GM23338 (cell line): ENCODE data around the gene ODR4. TPM values are rescaled to one million over a fixed set of nuclear protein-coding genes. Genes with fewer than 3 reads are reported as not detected.

Source experiments
- ATAC-seq: fragments of 200-7000 bp; cut with Tn5 transposase; 3 replicates; pipeline ENCODE4 v1.9.1; 2020
- DNase-seq: peaks from one replicate; pipeline ENCODE4 v3.0.0-alpha.2; 2015; ENCODE audit warnings: low spot score
- H2AFZ ChIP-seq: fragments of 200-600 bp; sonication (generic); 2 replicates; pipeline ENCODE4 v1.8.0; 2016; ENCODE audit warnings: antibody characterized with exemption, mild to moderate bottlenecking, moderate library complexity
- H3F3A ChIP-seq: fragments of 200-600 bp; sonication (generic); replicated peaks from 2 replicates; pipeline ENCODE4 v1.8.0; 2017; ENCODE audit warnings: antibody characterized with exemption, mixed run types, low read depth
- H3K27ac ChIP-seq: fragments of 200-600 bp; sonication (generic); 2 replicates; pipeline ENCODE4 v1.6.1; 2016; ENCODE audit warnings: low read depth
- H3K27me3 ChIP-seq: fragments of 200-600 bp; sonication (generic); 2 replicates; pipeline ENCODE4 v1.8.0; 2016; ENCODE audit warnings: mild to moderate bottlenecking, mixed run types, moderate library complexity; ENCODE audit not compliant: insufficient read depth
- H3K36me3 ChIP-seq: fragments of 200-600 bp; sonication (generic); 2 replicates; pipeline ENCODE4 v1.8.0; 2016; ENCODE audit warnings: mild to moderate bottlenecking; ENCODE audit not compliant: insufficient read depth
- H3K4me1 ChIP-seq: fragments of 200-600 bp; sonication (generic); 2 replicates; pipeline ENCODE4 v1.8.0; 2016; ENCODE audit warnings: mild to moderate bottlenecking, moderate library complexity; ENCODE audit not compliant: insufficient read depth
- H3K4me2 ChIP-seq: fragments of 200-600 bp; sonication (generic); 2 replicates; pipeline ENCODE4 v1.7.1; 2017; ENCODE audit warnings: mixed run types
- H3K4me3 ChIP-seq: fragments of 200-600 bp; sonication (generic); 2 replicates; pipeline ENCODE4 v1.6.1; 2016; ENCODE audit warnings: mixed run types
- H3K79me2 ChIP-seq: fragments of 200-600 bp; sonication (generic); replicated peaks from 2 replicates; pipeline ENCODE4 v1.8.0; 2017; ENCODE audit warnings: mild to moderate bottlenecking; ENCODE audit not compliant: insufficient read depth
- H3K9me2 ChIP-seq: fragments of 200-600 bp; sonication (generic); 2 replicates; pipeline ENCODE4 v1.8.0; 2017; ENCODE audit not compliant: insufficient read depth
- H4K20me1 ChIP-seq: fragments of 200-600 bp; sonication (generic); replicated peaks from 2 replicates; pipeline ENCODE4 v1.8.0; 2017; ENCODE audit warnings: mild to moderate bottlenecking; ENCODE audit not compliant: insufficient read depth
- H3K27ac Mint-ChIP-seq: 2 replicates; pipeline ENCODE4 v1.8.0; 2020; ENCODE audit warnings: inconsistent platforms, mild to moderate bottlenecking, moderate library complexity, mixed read lengths
- H3K27me3 Mint-ChIP-seq: 3 replicates; pipeline ENCODE4 v1.8.0; 2022; ENCODE audit warnings: low read depth, mild to moderate bottlenecking, moderate library complexity, mixed read lengths, inconsistent platforms; ENCODE audit not compliant: insufficient read depth, poor library complexity
- H3K36me3 Mint-ChIP-seq: 3 replicates; pipeline ENCODE4 v1.8.0; 2021; ENCODE audit warnings: low read depth, mild to moderate bottlenecking, inconsistent platforms, moderate library complexity, mixed read lengths
- H3K4me1 Mint-ChIP-seq: 3 replicates; pipeline ENCODE4 v1.8.0; 2020; ENCODE audit warnings: mild to moderate bottlenecking, inconsistent platforms, mixed read lengths
- H3K4me3 Mint-ChIP-seq: 3 replicates; pipeline ENCODE4 v1.8.0; 2021; ENCODE audit warnings: moderate library complexity, mild to moderate bottlenecking, inconsistent platforms, mixed read lengths
- H3K9me3 Mint-ChIP-seq: 3 replicates; pipeline ENCODE4 v1.8.0; 2020; ENCODE audit warnings: moderate library complexity, mild to moderate bottlenecking, inconsistent platforms, mixed read lengths
- CREB1 ChIP-seq: fragments of 250-450 bp; sonication (Bioruptor Pico); IDR thresholded peaks from 2 replicates; pipeline ENCODE4 v1.5.0; 2020; ENCODE audit warnings: low read depth, mild to moderate bottlenecking, moderate library complexity
- CTCF ChIP-seq, 2 experiments: fragments of 200-600 bp in 1 of 2; sonication (generic) in 1 of 2; conservative IDR thresholded peaks; 2 replicates each; pipeline versions ENCODE4 v1.5.1 to v1.6.1; 2016 to 2017; ENCODE audit warnings: antibody characterized with exemption in 2 of 2, low read depth in 2 of 2, mild to moderate bottlenecking in 2 of 2, moderate library complexity in 1 of 2
- ETS1 ChIP-seq: IDR thresholded peaks from 2 replicates; pipeline ENCODE4 v1.6.1; 2016; ENCODE audit warnings: antibody characterized with exemption
- EZH2 ChIP-seq: fragments of 200-600 bp; sonication (generic); IDR thresholded peaks from one replicate; pipeline ENCODE4 v1.8.0; 2017; ENCODE audit warnings: antibody characterized with exemption, mild to moderate bottlenecking, low read depth; ENCODE audit not compliant: unreplicated experiment
- EZH2phosphoT487 ChIP-seq: fragments of 200-600 bp; sonication (generic); IDR thresholded peaks from one replicate; pipeline ENCODE4 v1.8.1; 2018; ENCODE audit warnings: antibody characterized with exemption; ENCODE audit not compliant: unreplicated experiment
- JUNB ChIP-seq: IDR thresholded peaks from one replicate; pipeline ENCODE4 v1.6.1; 2016; ENCODE audit warnings: antibody characterized with exemption; ENCODE audit not compliant: unreplicated experiment
- NANOG ChIP-seq: IDR thresholded peaks from 2 replicates; pipeline ENCODE4 v1.6.1; 2016; ENCODE audit warnings: antibody characterized with exemption, borderline replicate concordance
- POLR2AphosphoS5 ChIP-seq: IDR thresholded peaks from 2 replicates; pipeline ENCODE4 v1.6.1; 2016; ENCODE audit warnings: antibody characterized with exemption, low read depth
- REST ChIP-seq: IDR thresholded peaks from one replicate; pipeline ENCODE4 v1.6.1; 2018; ENCODE audit warnings: antibody characterized with exemption; ENCODE audit not compliant: unreplicated experiment
- ZNF114 ChIP-seq: fragments of 250-450 bp; sonication (Bioruptor Pico); IDR thresholded peaks from 2 replicates; pipeline ENCODE4 v1.5.0; 2020; ENCODE audit warnings: mild to moderate bottlenecking, moderate library complexity
- ZNF331 ChIP-seq: fragments of 250-450 bp; sonication (Bioruptor Pico); IDR thresholded peaks from 2 replicates; pipeline ENCODE4 v1.5.0; 2020; ENCODE audit warnings: low read depth, mild to moderate bottlenecking, moderate library complexity
- ZNF462 ChIP-seq: fragments of 250-450 bp; sonication (Bioruptor Pico); IDR thresholded peaks from 2 replicates; pipeline ENCODE4 v1.5.0; 2020; ENCODE audit warnings: mild to moderate bottlenecking, moderate library complexity
- polyA plus RNA-seq: library from polyadenylated mRNA; unstranded; fragments of >200 nt; fragmentation: Nextera tagmentation; extraction: Ambion mirVana; gene quantifications from 2 replicates; pipeline ENCODE4 v1.2.1, GENCODE V29; 2016
- total RNA-seq: library from RNA; depleted of rRNA; stranded (reverse); fragments of >200 nt; shearing (Covaris generic); gene quantifications from 2 replicates; pipeline ENCODE4 v1.2.3, GENCODE V29; 2014

The ODR4 gene
- total and polyA plus RNA-seq, 2 experiments from 2014 or later, result 17.3 to 18.9 TPM

- H3K4me1 ChIP-seq, result peaks cover 4% of the 10 kb centered on the region; the same call in 1 of the 2 replicates
- H3F3A ChIP-seq, result no peaks in the 10 kb centered on the region
- H3K9me2 ChIP-seq, result no peaks in the 10 kb centered on the region
- H3K27me3 ChIP-seq, result no peaks in the 10 kb centered on the region
- ATAC-seq, result no peak
- H3K4me3 ChIP-seq, result no peak overlapping the region
- H3K36me3 Mint-ChIP-seq, result no peaks in the 10 kb centered on the region
- peaks cover 11% of the 10 kb centered on the region; the same call in 2 of the 3 replicates for H3K4me1 Mint-ChIP-seq
- no peak overlapping the region for H3K4me3 Mint-ChIP-seq
- H3K27me3 Mint-ChIP-seq, result peaks cover 1% of the 10 kb centered on the region
- no peaks in the 10 kb centered on the region for H3K36me3 ChIP-seq
- no peak overlapping the region for H2AFZ ChIP-seq
- no peaks in the 10 kb centered on the region for H3K79me2 ChIP-seq
- no peak overlapping the region for H3K4me2 ChIP-seq
- no peak overlapping the region for H3K27ac ChIP-seq
- TF ChIP-seq NANOG (no peak), ZNF114 (CRISPR knock-in tag) (no peak), EZH2phosphoT487 (no peak), POLR2AphosphoS5 (no peak), ZNF331 (CRISPR knock-in tag) (no peak), CTCF (conservative IDR thresholded peaks at IDR 0.05; ENCODE audit: low read depth in 2 of 2) (no peak), JUNB (no peak), REST (no peak), EZH2 (no peak), CREB1 (CRISPR knock-in tag) (no peak), ETS1 (no peak), ZNF462 (CRISPR knock-in tag) (no peak)
- no peaks in the 10 kb centered on the region for H3K9me3 Mint-ChIP-seq
- H3K27ac Mint-ChIP-seq, result no peak overlapping the region; the same call in 1 of the 2 replicates
- no peak for DNase-seq
- no peaks in the 10 kb centered on the region for H4K20me1 ChIP-seq
Measured at GRCh38 chr1:186443638-186444037, 68.0 kb downstream of the ODR4 start.
